Measurements from ENCODE around the gene ATP2A3.

- TF ChIP-seq CTCF (IDR thresholded peaks at IDR 0.05) (no peak), POLR2A (IDR thresholded peaks at IDR 0.05) (no peak)
Measured at GRCh38 chr17:3894911-3895343, 69.3 kb downstream of the ATP2A3 start.
